DND-41 (cell line): Measurements from ENCODE around the gene CLK2.

Source experiments
- ATAC-seq: fragments of 200-7000 bp; cut with Tn5 transposase; 3 replicates; pipeline ENCODE4 v1.9.1; 2021; ENCODE audit warnings: low read depth; ENCODE audit not compliant: insufficient read depth
- DNase-seq: peaks from one replicate; pipeline ENCODE4 v3.0.0-alpha.2; 2020
- H2AFZ ChIP-seq: 2 replicates; pipeline ENCODE4 v1.6.0; 2012; ENCODE audit warnings: low read depth, low read length
- H3K27ac ChIP-seq: 2 replicates; pipeline ENCODE4 v1.5.1; 2012; ENCODE audit warnings: low read length, inconsistent platforms
- H3K27me3 ChIP-seq: fragments of 200-600 bp; sonication (generic); 2 replicates; pipeline ENCODE4 v1.6.0; 2012; ENCODE audit warnings: low read length, mild to moderate bottlenecking, inconsistent platforms; ENCODE audit not compliant: insufficient read depth, poor library complexity
- H3K36me3 ChIP-seq: 2 replicates; pipeline ENCODE4 v1.5.1; 2012; ENCODE audit warnings: low read length, inconsistent platforms; ENCODE audit not compliant: insufficient read depth
- H3K4me1 ChIP-seq: 2 replicates; pipeline ENCODE4 v1.5.1; 2012; ENCODE audit warnings: mild to moderate bottlenecking, low read length; ENCODE audit not compliant: insufficient read depth
- H3K4me2 ChIP-seq: 2 replicates; pipeline ENCODE4 v1.6.0; 2012; ENCODE audit warnings: mild to moderate bottlenecking, moderate library complexity, low read length, inconsistent platforms; ENCODE audit not compliant: insufficient read depth
- H3K4me3 ChIP-seq, 2 experiments: fragments of 200-600 bp in 1 of 2; shearing (Covaris generic) in 1 of 2; 2 replicates each; pipeline ENCODE4 v1.5.1; 2012 to 2016; ENCODE audit warnings: inconsistent platforms in 2 of 2, low read length in 2 of 2, mild to moderate bottlenecking in 2 of 2, low read depth in 1 of 2, moderate library complexity in 1 of 2
- H3K79me2 ChIP-seq: 2 replicates; pipeline ENCODE4 v1.6.0; 2012; ENCODE audit warnings: low read length, inconsistent platforms; ENCODE audit not compliant: insufficient read depth
- H3K9ac ChIP-seq: 2 replicates; pipeline ENCODE4 v1.6.0; 2012; ENCODE audit warnings: low read depth, mild to moderate bottlenecking, inconsistent platforms, low read length, moderate library complexity
- H3K9me3 ChIP-seq: 2 replicates; pipeline ENCODE4 v1.5.1; 2012; ENCODE audit warnings: low read length, moderate library complexity, mild to moderate bottlenecking, inconsistent platforms; ENCODE audit not compliant: insufficient read depth, severe bottlenecking
- H4K20me1 ChIP-seq: 2 replicates; pipeline ENCODE4 v1.6.0; 2012; ENCODE audit warnings: low read length; ENCODE audit not compliant: insufficient read depth
- CTCF ChIP-seq: IDR thresholded peaks from 2 replicates; pipeline ENCODE4 v1.5.1; 2012; ENCODE audit warnings: borderline replicate concordance, low read length, moderate library complexity, mild to moderate bottlenecking; ENCODE audit not compliant: poor library complexity, severe bottlenecking; ENCODE audit errors: extremely low read depth
- EZH2 ChIP-seq: IDR thresholded peaks from 3 replicates; pipeline ENCODE4 v1.6.1; 2012; ENCODE audit warnings: borderline replicate concordance, low read depth, mild to moderate bottlenecking, moderate library complexity, low read length, inconsistent platforms; ENCODE audit not compliant: severe bottlenecking

CLK2 gene

GRCh38 chr1:155320661-155321617, 47.6 kb upstream of the CLK2 start, which contains the start of gene RUSC1:
RUSC1 (plus strand) TSS chr1:155320894; CDS start chr1:155321774, 880 bp downstream.
- Histone ChIP-seq H3K9ac (no peak within 1 kb of the TSS), H3K79me2 (peaks cover 16% of the 10 kb centered on the region), H3K27ac (no peak within 1 kb of the TSS), H2AFZ (no peak within 1 kb of the TSS), H3K4me3 (no peak within 1 kb of the TSS), H3K27me3 (no peaks in the 10 kb centered on the region), H3K4me2 (peak within 1 kb of the TSS; percentile 86), H4K20me1 (peaks cover 13% of the 10 kb centered on the region; the same call in 1 of the 2 replicates), H3K9me3 (no peaks in the 10 kb centered on the region), H3K36me3 (peaks cover 41% of the 10 kb centered on the region), H3K4me1 (peaks cover 30% of the 10 kb centered on the region)
- TF ChIP-seq EZH2 (no peak), CTCF (no peak)
- ATAC-seq: no peak
- DNase-seq: no peak

DNA sequence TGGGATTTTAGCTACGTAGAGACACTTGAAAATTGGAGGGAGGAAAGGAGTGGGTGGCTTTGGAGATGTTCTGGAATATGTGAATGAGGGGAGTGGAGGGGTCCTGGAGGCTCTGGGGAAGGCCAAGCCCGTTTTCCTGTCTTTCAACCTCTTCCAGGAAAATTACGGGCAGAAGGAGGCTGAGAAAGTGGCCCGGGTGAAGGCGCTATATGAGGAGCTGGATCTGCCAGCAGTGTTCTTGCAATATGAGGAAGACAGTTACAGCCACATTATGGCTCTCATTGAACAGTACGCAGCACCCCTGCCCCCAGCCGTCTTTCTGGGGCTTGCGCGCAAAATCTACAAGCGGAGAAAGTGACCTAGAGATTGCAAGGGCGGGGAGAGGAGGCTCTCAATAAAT, 46.9 kb upstream of the CLK2 start:
- peaks cover 41% of the 10 kb centered on the region for H3K36me3 ChIP-seq
- no peaks in the 10 kb centered on the region for H3K9me3 ChIP-seq
- H3K4me1 ChIP-seq: peaks cover 23% of the 10 kb centered on the region
- ATAC-seq (no peak), DNase-seq (no peak)
- H2AFZ ChIP-seq: no peak overlapping the region
- no peak overlapping the region for H3K4me2 ChIP-seq
- H3K27ac ChIP-seq: no peak overlapping the region
- TF ChIP-seq EZH2: no peak
- TF ChIP-seq CTCF: no peak
- H3K27me3 ChIP-seq: no peaks in the 10 kb centered on the region
- no peak overlapping the region for H3K4me3 ChIP-seq
- H3K79me2 ChIP-seq: peaks cover 15% of the 10 kb centered on the region
- no peak overlapping the region for H3K9ac ChIP-seq
- peaks cover 13% of the 10 kb centered on the region; the same call in 1 of the 2 replicates for H4K20me1 ChIP-seq

- DNase-seq (no peak), ATAC-seq (no peak)
- Histone ChIP-seq H3K9me3 (no peaks in the 10 kb centered on the region), H3K4me2 (no peak overlapping the region), H3K9ac (no peak overlapping the region), H3K4me3 (no peak overlapping the region), H3K79me2 (peaks cover 13% of the 10 kb centered on the region), H3K27me3 (no peaks in the 10 kb centered on the region), H3K36me3 (peaks cover 48% of the 10 kb centered on the region), H3K4me1 (peaks cover 16% of the 10 kb centered on the region), H2AFZ (no peak overlapping the region), H3K27ac (no peak overlapping the region), H4K20me1 (peaks cover 13% of the 10 kb centered on the region; the same call in 1 of the 2 replicates)
- TF ChIP-seq CTCF: no peak
- no peak for TF ChIP-seq EZH2
These were observed 46.2 kb upstream of the CLK2 start for GRCh38 chr1:155319536-155319935.
